Stimulated activated CD8-positive, alpha-beta memory T cell treated with anti-CD3 and anti-CD28 coated beads, Interleukin-7, amount 100 ng/mL, for 24 hours (primary cell): ENCODE data around the gene SLC24A4.

Source experiments
- DNase-seq: peaks from one replicate; pipeline ENCODE4 v3.0.0-alpha.2; 2020; ENCODE audit warnings: low read depth

SLC24A4 gene

GRCh38 chr14:92437729-92438285 lies 114.8 kb downstream of the SLC24A4 start:
- DNase-seq = no peak

GRCh38 chr14:92439537-92440344 lies 116.8 kb downstream of the SLC24A4 start:
- DNase-seq = no peak

DNA sequence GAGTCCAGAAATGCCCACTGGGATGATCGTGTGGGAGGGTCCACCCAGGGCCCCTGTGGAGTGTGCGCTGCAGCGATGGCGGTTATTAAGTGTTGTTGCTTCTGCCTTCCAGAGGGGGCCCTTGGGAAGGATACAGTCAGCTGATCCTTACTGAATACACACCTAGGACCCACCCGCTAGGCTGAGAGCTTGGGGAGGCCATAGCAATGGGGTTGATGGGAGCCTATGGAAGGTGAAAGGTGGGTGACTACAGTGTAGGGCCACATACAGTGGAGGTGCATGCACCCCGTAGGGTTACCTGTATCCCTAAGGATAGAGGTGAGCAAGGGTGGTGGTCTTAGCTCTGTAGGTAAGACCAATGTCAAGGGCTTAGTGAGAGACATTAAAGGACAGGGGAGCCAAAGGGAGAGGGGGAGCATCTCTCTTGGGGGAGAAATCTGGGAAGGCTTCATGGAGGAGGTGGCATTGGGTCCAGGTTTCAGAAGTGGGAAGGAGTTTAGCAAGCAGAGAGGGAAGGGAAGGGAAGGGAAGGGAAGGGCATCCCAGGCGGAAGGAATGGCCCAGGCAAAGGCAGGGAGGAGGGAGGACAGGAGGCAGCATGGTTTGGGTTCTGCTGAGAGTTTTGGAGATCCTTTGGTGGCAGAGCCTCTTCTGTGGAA lies 117.5 kb downstream of the SLC24A4 start:
- DNase-seq = no peak

DNA sequence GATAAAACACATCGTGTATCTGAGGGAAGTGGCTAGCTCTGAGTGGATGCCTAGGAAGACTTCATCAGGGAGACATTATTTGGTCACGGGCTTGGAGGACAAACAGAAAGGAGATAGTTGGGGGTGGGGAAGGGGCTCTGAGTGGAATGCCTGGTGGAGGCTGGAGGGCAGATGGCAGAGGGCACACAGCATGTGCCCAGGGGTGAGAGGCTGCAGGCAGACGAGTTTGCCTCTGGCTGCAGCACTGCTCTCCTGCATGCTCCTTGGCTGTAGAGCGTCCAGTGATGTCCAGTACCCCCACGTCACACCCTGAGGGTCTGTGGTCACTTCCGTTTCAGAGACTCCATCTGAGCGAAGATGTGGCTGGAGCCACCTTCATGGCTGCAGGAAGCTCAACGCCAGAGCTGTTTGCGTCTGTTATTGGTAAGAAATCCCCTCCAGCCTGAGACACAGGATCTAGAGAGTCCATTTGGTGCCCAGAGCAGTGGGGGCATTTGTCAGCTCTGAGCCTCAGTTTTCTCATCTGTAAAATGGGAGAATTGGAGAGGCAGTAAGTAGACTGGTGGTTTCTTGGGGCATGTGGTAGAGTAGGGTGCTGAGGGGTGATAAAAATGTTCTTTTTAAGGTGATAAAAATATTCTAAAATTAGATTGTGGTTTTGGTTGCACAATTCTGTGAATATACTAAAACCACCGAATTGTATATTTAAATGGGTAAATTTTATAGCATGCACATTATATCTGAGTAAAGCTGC lies 119.0 kb downstream of the SLC24A4 start:
- DNase-seq = no peak

- no peak for DNase-seq
Observed at GRCh38 chr14:92443167-92443566, 120.2 kb downstream of the SLC24A4 start.

DNA sequence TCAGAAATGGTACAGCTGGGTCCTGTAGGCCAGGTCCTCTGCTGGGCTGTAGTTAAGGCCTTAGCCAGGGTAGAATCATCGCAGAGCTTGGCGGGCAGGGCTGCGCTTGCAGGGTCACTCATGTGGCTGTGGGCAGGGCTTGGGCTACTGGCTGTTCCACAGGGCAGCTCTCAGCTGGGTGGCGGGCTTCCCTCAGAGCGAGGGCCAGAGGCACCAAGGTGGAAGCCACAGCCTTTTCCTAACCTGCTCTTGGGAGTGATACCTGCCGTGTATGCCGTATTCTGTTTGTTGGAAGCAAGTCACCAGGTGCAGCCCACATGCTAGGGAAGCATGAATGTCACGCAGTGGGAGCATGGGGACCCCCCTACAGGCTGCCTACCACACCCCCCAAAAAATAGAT lies 120.8 kb downstream of the SLC24A4 start:
- no peak for DNase-seq

GRCh38 chr14:92446771-92447170 lies 123.8 kb downstream of the SLC24A4 start:
- no peak for DNase-seq

DNA sequence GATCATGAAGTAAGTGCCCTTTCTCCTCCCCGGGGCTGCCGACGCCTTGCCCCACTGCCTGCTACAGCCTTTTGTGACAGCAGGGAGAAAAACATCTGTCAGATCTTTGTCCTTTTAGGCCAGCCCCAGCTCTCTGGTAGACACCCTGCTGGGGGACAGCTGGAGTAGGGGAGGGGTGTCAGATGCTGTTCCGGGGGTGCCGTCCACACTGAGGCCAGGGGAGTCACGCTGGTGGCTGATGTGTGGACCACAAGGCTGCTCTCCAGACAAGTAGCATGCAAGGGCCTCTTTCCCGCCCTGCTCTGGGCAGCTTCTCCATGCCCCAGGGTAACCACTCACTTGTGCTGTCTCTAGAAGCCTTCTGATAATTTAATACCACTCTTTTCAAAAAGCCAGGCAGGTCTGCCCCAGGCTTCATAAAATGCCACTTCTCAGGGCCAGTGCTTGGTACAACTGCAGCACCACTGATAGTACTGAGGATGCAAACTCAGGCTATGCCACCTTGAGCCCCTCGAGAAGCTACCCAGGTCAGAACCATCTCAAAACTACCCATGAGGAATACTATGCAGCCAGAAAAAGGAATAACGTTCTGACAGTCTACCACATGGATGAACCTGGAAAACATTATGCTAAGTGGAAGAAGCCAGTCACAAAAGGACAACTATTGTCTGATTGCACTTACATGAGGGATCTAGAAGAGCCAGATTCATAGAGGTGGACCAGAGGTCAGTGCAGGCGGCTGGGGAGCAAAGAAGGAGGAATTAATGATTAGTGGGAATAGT lies 124.6 kb downstream of the SLC24A4 start:
- no peak for DNase-seq

DNA sequence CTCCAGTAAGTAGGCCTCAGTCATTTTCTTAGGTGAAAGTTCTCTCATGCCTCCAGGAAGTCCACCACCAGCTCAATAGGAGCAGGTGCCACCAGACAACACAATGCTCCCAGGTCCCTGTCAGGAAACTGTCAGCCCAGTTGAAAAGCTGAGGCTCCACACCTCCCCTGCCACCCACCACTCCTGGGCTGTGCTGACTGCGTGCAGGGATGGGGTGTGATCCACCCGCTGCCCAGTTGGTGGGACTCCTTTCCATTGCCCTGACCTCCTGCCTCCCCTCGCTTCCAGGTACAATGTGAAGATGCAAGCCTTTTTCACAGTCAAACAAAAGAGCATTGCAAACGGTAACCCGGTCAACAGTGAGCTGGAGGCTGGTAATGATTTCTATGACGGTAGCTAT lies 125.8 kb downstream of the SLC24A4 start:
- DNase-seq = no peak

- no peak for DNase-seq
Observed at GRCh38 chr14:92449404-92450181, 126.6 kb downstream of the SLC24A4 start.

- DNase-seq = no peak
Observed at GRCh38 chr14:92450351-92451070, 127.5 kb downstream of the SLC24A4 start.

GRCh38 chr14:92451245-92451644 lies 128.3 kb downstream of the SLC24A4 start:
- DNase-seq = no peak

DNA sequence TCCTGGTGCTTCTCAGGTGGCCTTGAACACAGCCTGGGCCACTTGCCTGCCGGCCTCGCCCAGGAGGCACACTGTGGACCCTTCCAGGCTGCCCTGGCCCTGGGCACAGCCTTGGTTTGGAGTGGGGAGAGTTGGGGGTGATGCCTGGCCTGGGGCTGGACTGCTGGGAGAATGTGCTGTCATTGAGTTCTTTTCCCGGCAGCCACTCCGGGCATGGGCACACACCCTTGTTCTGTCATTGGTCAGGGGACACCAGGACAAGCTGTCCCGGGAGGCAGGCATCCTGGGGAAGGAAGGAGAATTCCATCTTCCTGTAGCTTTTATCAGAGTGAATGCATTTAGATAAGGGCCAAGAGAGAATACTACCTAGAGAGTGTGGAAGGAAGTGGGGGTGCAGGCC lies 128.8 kb downstream of the SLC24A4 start:
- no peak for DNase-seq

- DNase-seq = no peak
Observed at GRCh38 chr14:92452471-92452870, 129.5 kb downstream of the SLC24A4 start.

DNA sequence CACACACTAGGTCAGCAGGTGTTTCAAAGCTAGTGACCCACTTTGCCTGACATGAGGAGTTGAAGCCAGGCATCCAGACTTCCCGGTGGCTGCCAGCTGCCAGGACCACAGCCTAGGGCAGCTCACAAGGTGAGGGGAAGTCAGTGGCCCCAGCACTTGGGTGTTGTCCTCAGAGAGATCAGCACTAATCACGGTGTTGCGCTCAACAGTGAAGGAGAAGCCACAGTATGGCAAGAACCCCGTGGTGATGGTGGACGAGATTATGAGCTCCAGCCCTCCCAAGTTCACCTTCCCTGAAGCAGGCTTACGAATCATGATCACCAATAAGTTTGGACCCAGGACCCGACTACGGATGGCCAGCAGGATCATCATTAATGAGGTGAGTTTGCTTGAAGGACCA lies 130.7 kb downstream of the SLC24A4 start:
- DNase-seq = no peak

- no peak for DNase-seq
Observed at GRCh38 chr14:92455231-92455630, 132.3 kb downstream of the SLC24A4 start.

GRCh38 chr14:92456215-92457015 lies 133.4 kb downstream of the SLC24A4 start:
- no peak for DNase-seq

GRCh38 chr14:92457016-92457565 lies 134.1 kb downstream of the SLC24A4 start:
- DNase-seq = no peak
